CD4-positive, alpha-beta T cell treated with Interleukin-4 for 1 hour (primary cell): ENCODE measurements around the gene LMTK3.

Experiments used
- DNase-seq, 2 donors: peaks; one replicate each; pipeline ENCODE4 v3.0.0-alpha.2; 2020 to 2022

Gene LMTK3

GRCh38 chr19:48484931-48485612 is 26.6 kb downstream of the LMTK3 start:
- DNase-seq = no peak

DNA sequence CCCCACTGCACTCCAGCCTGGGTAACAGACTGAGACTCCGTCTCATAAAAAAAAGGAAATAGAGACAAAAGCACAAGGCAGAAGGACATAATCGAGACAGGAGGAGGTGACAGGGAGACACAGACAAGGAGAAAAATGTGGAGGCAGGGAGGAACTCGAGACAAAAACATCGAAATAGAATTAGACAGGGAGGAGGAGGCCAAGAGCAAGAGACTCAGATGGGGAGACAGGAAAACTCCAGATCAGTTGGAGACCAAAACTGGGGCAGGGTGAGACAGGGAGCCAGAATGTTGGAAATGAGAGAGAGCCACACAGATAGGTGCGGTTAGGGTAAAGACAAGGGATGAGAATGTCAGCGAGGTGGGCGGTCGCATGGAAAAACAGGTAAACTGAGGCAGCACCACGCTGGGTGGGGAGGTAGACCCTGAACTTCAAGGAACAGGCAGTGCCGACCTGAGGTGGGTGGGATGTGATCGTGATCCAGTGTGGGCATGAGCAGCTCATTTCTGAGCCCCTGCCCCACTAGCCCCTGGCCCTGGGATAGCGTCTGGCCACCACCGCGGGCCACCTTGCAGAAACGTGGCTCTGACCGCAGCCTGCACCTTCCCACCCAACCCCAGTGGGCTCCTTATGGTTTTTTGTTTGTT is 27.3 kb downstream of the LMTK3 start:
- DNase-seq = no peak

GRCh38 chr19:48483301-48483700 is 28.3 kb downstream of the LMTK3 start:
- DNase-seq = no peak

- no peak for DNase-seq
These were observed 29.6 kb downstream of the LMTK3 start for GRCh38 chr19:48481846-48482639.

- peak; percentile 46 to 52 for DNase-seq
These were observed 30.8 kb downstream of the LMTK3 start for GRCh38 chr19:48480558-48481500.

DNA sequence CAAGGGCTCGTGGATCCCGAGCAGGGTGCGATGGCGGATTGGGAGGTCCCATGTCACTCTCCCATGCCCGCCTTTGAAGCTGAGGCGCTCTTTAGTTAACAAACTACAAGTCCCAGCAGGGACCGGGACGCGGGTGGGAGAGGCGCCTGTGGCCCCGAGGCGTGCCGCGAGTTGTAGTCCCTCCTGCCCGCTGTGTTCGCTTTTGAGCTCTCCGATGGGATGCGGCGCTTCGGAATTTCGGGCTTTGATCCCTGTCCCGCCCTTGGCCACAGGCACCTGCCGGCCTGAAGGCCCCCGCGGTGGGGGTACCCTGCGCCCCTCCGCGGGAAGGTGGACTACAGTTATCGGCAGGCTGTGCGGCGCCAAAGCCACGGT is 31.5 kb downstream of the LMTK3 start:
- peak; percentile 41 to 44 for DNase-seq

DNA sequence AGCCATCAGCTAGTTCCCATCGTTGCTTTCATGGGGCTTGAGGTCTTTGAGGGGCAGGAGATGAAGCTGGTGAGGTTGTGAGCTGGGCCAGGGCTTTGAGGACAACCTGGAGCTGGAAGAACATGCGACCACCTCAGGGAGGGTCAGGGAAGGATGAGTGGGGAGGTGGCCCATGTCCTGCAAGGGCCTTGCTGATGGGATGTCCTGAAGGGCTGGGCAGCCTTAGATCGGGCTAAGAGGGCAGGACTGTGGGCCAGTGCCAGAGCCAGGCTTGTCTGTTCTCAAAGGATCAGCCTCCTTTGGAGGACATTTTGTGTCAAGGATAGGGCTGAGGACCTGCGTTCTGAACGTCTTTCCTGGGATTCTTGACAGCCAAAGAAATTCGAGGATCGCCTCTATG is 31.9 kb downstream of the LMTK3 start:
- DNase-seq = no peak

DNA sequence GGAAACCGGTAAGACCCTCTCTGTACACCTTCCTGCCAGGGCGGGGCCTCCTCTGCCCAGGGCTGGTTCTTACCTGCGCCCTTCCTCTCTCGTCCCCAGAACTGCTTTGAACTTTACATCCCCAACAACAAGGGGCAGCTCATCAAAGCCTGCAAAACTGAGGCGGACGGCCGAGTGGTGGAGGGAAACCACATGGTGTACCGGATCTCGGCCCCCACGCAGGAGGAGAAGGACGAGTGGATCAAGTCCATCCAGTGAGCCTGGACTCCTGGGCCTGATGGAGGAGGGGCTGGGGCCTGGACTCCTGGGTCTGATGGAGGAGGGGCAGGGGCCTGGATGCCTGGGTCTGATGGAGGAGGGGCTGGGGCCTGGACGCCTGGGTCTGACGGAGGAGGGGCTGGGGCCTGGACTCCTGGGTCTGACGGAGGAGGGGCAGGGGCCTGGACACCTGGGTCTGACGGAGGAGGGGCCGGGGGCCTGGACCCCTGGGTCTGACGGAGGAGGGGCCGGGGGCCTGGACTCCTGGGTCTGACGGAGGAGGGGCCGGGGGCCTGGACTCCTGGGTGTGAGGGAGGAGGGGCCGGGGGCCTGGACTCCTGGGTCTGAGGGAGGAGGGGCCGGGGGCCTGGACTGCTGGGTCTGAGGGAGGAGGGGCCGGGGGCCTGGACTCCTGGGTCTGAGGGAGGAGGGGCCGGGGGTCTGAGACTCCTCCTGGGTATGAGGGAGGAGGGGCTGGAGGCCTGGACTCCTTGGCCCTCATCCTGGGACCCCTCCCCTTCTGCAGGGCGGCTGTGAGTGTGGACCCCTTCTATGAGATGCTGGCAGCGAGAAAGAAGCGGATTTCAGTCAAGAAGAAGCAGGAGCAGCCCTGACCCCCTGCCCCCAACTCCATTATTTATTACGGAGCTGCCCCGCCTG is 33.0 kb downstream of the LMTK3 start:
- no peak for DNase-seq

- no peak for DNase-seq
These were observed 33.8 kb downstream of the LMTK3 start for GRCh38 chr19:48477698-48478338.

GRCh38 chr19:48477067-48477685 is 34.5 kb downstream of the LMTK3 start:
- DNase-seq = no peak

DNA sequence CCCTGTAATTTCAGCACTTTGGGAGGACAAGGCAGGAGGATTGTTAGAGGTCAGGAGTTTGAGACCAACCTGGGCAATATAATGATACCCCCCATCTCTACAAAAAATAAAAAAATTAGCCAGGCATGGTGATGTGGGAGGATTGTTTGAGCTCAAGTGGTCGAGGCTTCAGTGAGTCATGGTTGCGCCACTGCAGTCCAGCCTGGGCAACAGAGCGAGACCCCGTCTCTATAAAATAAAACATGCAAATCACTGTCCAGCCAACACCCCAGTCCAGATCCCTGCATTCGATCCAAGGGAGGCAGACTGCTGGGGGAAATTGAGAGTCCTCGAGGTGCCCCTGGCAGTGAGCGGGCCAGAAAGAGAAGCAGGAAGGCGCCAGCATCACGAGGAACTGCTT is 35.5 kb downstream of the LMTK3 start:
- DNase-seq = no peak

DNA sequence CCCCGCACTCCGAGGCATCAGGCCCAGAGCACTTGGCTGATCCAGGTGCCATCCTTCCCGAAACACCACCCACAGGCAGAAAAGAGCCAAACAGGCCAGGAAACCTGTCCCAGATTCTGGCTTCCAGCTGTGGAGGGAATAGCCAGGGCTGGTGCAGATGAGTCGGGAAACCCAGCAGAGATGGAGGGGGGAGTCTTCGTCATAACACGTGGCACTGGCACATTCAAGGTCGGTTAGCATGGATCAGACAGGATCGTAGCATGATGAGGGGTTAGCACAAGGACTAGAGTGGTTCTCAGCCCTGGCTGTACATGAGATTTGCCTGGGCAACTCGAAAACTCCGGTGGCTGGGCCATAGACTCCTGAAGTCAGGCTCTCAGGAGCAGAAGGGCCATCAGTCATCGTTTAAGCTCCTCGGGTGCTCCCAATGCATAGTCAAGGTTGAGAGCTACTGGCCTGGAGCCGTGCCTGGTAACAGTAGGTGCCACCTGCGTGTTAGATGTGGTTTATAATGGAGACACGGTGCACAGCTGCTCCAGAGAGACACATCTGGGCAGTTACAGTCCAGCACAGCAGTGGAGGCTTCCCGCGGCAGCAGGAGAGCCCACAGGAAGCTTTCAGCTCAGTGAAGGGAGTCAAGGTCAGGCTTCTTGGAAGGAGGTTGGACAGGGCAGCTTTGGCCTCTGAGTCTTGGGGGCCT is 36.1 kb downstream of the LMTK3 start:
- no peak for DNase-seq

GRCh38 chr19:48474084-48474592 is 37.5 kb downstream of the LMTK3 start:
- no peak for DNase-seq

DNA sequence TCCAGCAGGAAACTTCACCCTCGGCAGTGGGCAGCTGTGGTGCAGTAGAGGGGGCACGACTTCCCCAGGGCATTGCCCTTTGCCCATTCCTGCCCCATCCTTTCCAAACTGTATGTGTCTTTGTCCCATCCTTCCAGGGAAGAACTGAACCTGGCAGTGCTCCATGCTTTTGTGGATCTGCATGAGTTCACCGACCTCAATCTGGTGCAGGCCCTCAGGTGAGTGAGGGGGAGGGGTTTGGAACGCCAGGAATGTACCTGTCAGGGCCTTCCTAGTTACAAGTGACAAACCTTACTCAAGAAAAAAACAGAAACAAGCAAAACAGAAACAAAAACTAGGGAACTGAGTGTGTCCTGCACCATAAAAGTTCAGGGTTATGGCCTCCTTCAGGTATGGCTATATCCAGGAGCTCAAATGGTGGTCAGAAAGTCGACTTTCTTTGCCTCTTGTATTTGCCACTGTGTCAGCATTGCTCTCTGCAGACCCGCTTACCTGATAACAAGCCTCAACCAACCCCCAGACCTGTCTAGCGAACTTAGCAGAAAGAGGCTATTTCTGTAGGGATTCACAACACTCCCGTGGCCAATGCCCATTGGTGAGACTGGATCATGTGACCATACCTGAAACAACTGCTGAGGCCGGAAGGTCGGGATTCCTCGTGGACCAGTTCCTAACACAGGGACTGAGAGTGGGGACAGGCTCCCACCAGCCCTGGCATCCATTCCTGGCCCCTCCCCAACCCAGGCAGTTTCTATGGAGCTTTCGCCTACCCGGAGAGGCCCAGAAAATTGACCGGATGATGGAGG is 38.3 kb downstream of the LMTK3 start:
- DNase-seq = no peak

- no peak for DNase-seq
These were observed 39.8 kb downstream of the LMTK3 start for GRCh38 chr19:48471836-48472235.

- DNase-seq = no peak
These were observed 40.8 kb downstream of the LMTK3 start for GRCh38 chr19:48470856-48471255.

DNA sequence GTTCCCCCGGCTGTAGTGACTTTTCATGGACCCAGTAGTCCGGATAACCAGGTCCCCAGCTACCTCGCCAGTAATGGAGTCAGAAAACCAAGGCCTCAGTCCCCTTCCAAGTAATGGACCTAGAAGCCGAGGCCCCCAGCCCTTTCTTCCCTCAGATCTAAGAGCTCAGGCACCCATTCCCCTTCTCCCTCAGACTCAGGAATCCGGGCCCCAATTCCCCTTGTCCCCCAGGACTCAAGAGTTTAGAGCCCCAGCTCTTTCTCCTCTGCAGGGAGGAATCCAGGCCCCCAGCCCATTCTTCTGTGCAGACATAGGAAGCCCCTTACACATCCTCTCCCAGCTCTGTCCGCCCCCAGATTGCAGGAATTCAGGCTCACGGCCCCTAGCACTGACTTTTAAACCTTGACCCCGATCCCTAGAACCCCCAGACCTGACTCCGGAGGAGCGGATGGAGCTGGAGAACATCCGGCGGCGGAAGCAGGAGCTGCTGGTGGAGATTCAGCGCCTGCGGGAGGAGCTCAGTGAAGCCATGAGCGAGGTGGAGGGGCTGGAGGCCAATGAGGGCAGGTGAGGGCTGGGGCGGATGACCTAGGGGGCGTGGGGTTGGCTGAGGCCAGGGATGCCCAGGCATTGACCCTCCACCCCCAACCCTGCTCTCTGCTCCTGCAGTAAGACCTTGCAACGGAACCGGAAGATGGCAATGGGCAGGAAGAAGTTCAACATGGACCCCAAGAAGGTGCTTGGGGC is 41.5 kb downstream of the LMTK3 start:
- no peak for DNase-seq

GRCh38 chr19:48469289-48469881 is 42.2 kb downstream of the LMTK3 start, which contains the start of gene CYTH2:
Gene CYTH2 (plus strand): TSS chr19:48469369. CDS start chr19:48469508, 139 bp downstream.
- peak; percentile 52 to 78 for DNase-seq
